Measurements from ENCODE around the gene DNAI1. TPM values are rescaled to one million over a fixed set of nuclear protein-coding genes. Genes with fewer than 3 reads are reported as not detected.
A peak's percentile ranks its signal among the peaks of the same experiment; 100 is the strongest.

DNAI1 gene
- total RNA-seq, 1 donor from 2014 or later, result not detected

- Histone ChIP-seq H3K36me3 (ENCODE audit: control insufficient read depth, insufficient read depth, low read length) (no peaks in the 10 kb centered on the region), H3K4me3 (ENCODE audit: low read depth, low read length) (no peak overlapping the region), H3K27me3 (ENCODE audit: control insufficient read depth, insufficient read depth, low read length) (peaks cover 9% of the 10 kb centered on the region)
- FAIRE-seq, result no peak
- TF ChIP-seq CTCF (IDR thresholded peaks at IDR 0.05; ENCODE audit: insufficient read depth, low read length, severe bottlenecking), result no peak
- DNase-seq (ENCODE audit: low read depth), result no peak
Measured at GRCh38 chr9:34514401-34514800, 55.8 kb downstream of the DNAI1 start.

GRCh38 chr9:34514816-34515215 is 56.2 kb downstream of the DNAI1 start:
- Histone ChIP-seq H3K36me3 (ENCODE audit: control insufficient read depth, insufficient read depth, low read length) (no peaks in the 10 kb centered on the region), H3K27me3 (ENCODE audit: control insufficient read depth, insufficient read depth, low read length) (peaks cover 10% of the 10 kb centered on the region), H3K4me3 (ENCODE audit: low read depth, low read length) (no peak overlapping the region)
- no peak for FAIRE-seq
- no peak for DNase-seq (ENCODE audit: low read depth)
- no peak for TF ChIP-seq CTCF (IDR thresholded peaks at IDR 0.05; ENCODE audit: insufficient read depth, low read length, severe bottlenecking)

GRCh38 chr9:34515959-34516358 is 57.4 kb downstream of the DNAI1 start:
- Histone ChIP-seq H3K4me3 (ENCODE audit: low read depth, low read length) (no peak overlapping the region), H3K36me3 (ENCODE audit: control insufficient read depth, insufficient read depth, low read length) (no peaks in the 10 kb centered on the region), H3K27me3 (ENCODE audit: control insufficient read depth, insufficient read depth, low read length) (peaks cover 10% of the 10 kb centered on the region)
- DNase-seq (ENCODE audit: low read depth) (no peak), FAIRE-seq (no peak)
- no peak for TF ChIP-seq CTCF (IDR thresholded peaks at IDR 0.05; ENCODE audit: insufficient read depth, low read length, severe bottlenecking)

GRCh38 chr9:34517185-34517584 is 58.6 kb downstream of the DNAI1 start:
- H3K36me3 ChIP-seq (ENCODE audit: control insufficient read depth, insufficient read depth, low read length), result no peaks in the 10 kb centered on the region
- peak; percentile 94 for FAIRE-seq
- DNase-seq (ENCODE audit: low read depth), result no peak
- TF ChIP-seq CTCF (IDR thresholded peaks at IDR 0.05; ENCODE audit: insufficient read depth, low read length, severe bottlenecking), result no peak
- no peak overlapping the region for H3K4me3 ChIP-seq (ENCODE audit: low read depth, low read length)
- H3K27me3 ChIP-seq (ENCODE audit: control insufficient read depth, insufficient read depth, low read length), result peaks cover 10% of the 10 kb centered on the region

- FAIRE-seq (no peak), DNase-seq (ENCODE audit: low read depth) (no peak)
- peaks cover 13% of the 10 kb centered on the region for H3K27me3 ChIP-seq (ENCODE audit: control insufficient read depth, insufficient read depth, low read length)
- no peak for TF ChIP-seq CTCF (IDR thresholded peaks at IDR 0.05; ENCODE audit: insufficient read depth, low read length, severe bottlenecking)
- no peak overlapping the region for H3K4me3 ChIP-seq (ENCODE audit: low read depth, low read length)
- H3K36me3 ChIP-seq (ENCODE audit: control insufficient read depth, insufficient read depth, low read length), result no peaks in the 10 kb centered on the region
Measured at GRCh38 chr9:34518110-34518616, 59.6 kb downstream of the DNAI1 start.

- FAIRE-seq (no peak), DNase-seq (ENCODE audit: low read depth) (no peak)
- no peaks in the 10 kb centered on the region for H3K36me3 ChIP-seq (ENCODE audit: control insufficient read depth, insufficient read depth, low read length)
- no peak overlapping the region for H3K4me3 ChIP-seq (ENCODE audit: low read depth, low read length)
- TF ChIP-seq CTCF (IDR thresholded peaks at IDR 0.05; ENCODE audit: insufficient read depth, low read length, severe bottlenecking), result no peak
- H3K27me3 ChIP-seq (ENCODE audit: control insufficient read depth, insufficient read depth, low read length), result peaks cover 13% of the 10 kb centered on the region
Measured at GRCh38 chr9:34518896-34519295, 60.3 kb downstream of the DNAI1 start.

Data from bronchial epithelial cell (primary cell).